GM23338 (cell line): ENCODE results near the gene HSD17B7.

Source experiments
- EZH2 ChIP-seq: fragments of 200-600 bp; sonication (generic); IDR thresholded peaks from one replicate; pipeline ENCODE4 v1.8.0; 2017; ENCODE audit warnings: antibody characterized with exemption, mild to moderate bottlenecking, low read depth; ENCODE audit not compliant: unreplicated experiment
- EZH2phosphoT487 ChIP-seq: fragments of 200-600 bp; sonication (generic); IDR thresholded peaks from one replicate; pipeline ENCODE4 v1.8.1; 2018; ENCODE audit warnings: antibody characterized with exemption; ENCODE audit not compliant: unreplicated experiment
- JUNB ChIP-seq: IDR thresholded peaks from one replicate; pipeline ENCODE4 v1.6.1; 2016; ENCODE audit warnings: antibody characterized with exemption; ENCODE audit not compliant: unreplicated experiment
- POLR2AphosphoS5 ChIP-seq: IDR thresholded peaks from 2 replicates; pipeline ENCODE4 v1.6.1; 2016; ENCODE audit warnings: antibody characterized with exemption, low read depth
- STAT1 ChIP-seq: IDR thresholded peaks from one replicate; pipeline ENCODE4 v1.6.1; 2016; ENCODE audit warnings: antibody characterized with exemption; ENCODE audit not compliant: unreplicated experiment
- ZNF114 ChIP-seq: fragments of 250-450 bp; sonication (Bioruptor Pico); IDR thresholded peaks from 2 replicates; pipeline ENCODE4 v1.5.0; 2020; ENCODE audit warnings: mild to moderate bottlenecking, moderate library complexity
- TF ChIP-seq, protein P1 (sequence below), 2 experiments: fragments of 200-600 bp in 1 of 2; sonication (generic) in 1 of 2; conservative IDR thresholded peaks; 2 replicates each; pipeline versions ENCODE4 v1.5.1 to v1.6.1; 2016 to 2017; ENCODE audit warnings: antibody characterized with exemption in 2 of 2, low read depth in 2 of 2, mild to moderate bottlenecking in 2 of 2, moderate library complexity in 1 of 2
- TF ChIP-seq, protein P2 (sequence below): IDR thresholded peaks from 2 replicates; pipeline ENCODE4 v1.6.1; 2016; ENCODE audit warnings: antibody characterized with exemption
- TF ChIP-seq, protein P3 (sequence below): IDR thresholded peaks from one replicate; pipeline ENCODE4 v1.6.1; 2018; ENCODE audit warnings: antibody characterized with exemption; ENCODE audit not compliant: unreplicated experiment

DNA sequence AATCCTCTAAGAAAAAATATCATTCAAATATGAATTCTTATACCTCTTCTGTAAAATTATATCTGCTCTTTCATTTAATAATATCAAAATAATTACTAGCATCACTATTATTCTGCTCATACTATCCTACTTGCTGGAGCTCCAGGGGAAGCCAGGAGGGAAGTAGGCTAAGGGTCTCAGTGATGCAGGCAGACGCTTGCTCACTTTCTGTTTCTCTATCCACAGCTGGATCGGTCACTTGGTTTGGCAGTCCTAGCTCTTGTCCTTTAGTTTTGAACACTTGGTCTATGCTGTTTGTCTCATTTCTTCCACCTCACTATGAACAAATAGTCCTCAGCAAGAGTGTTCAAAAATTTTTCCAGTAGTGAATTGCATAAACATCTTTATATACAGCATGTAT lies 59.2 kb downstream of the HSD17B7 start:
- TF ChIP-seq, protein P1, sequence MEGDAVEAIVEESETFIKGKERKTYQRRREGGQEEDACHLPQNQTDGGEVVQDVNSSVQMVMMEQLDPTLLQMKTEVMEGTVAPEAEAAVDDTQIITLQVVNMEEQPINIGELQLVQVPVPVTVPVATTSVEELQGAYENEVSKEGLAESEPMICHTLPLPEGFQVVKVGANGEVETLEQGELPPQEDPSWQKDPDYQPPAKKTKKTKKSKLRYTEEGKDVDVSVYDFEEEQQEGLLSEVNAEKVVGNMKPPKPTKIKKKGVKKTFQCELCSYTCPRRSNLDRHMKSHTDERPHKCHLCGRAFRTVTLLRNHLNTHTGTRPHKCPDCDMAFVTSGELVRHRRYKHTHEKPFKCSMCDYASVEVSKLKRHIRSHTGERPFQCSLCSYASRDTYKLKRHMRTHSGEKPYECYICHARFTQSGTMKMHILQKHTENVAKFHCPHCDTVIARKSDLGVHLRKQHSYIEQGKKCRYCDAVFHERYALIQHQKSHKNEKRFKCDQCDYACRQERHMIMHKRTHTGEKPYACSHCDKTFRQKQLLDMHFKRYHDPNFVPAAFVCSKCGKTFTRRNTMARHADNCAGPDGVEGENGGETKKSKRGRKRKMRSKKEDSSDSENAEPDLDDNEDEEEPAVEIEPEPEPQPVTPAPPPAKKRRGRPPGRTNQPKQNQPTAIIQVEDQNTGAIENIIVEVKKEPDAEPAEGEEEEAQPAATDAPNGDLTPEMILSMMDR (conservative IDR thresholded peaks at IDR 0.05; ENCODE audit: low read depth in 2 of 2) = no peak
- TF ChIP-seq, protein P2, sequence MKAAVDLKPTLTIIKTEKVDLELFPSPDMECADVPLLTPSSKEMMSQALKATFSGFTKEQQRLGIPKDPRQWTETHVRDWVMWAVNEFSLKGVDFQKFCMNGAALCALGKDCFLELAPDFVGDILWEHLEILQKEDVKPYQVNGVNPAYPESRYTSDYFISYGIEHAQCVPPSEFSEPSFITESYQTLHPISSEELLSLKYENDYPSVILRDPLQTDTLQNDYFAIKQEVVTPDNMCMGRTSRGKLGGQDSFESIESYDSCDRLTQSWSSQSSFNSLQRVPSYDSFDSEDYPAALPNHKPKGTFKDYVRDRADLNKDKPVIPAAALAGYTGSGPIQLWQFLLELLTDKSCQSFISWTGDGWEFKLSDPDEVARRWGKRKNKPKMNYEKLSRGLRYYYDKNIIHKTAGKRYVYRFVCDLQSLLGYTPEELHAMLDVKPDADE = no peak
- no peak for TF ChIP-seq JUNB
- no peak for TF ChIP-seq EZH2phosphoT487
- no peak for TF ChIP-seq POLR2AphosphoS5
- TF ChIP-seq ZNF114 = no peak
- TF ChIP-seq EZH2 = no peak
- TF ChIP-seq, protein P3, sequence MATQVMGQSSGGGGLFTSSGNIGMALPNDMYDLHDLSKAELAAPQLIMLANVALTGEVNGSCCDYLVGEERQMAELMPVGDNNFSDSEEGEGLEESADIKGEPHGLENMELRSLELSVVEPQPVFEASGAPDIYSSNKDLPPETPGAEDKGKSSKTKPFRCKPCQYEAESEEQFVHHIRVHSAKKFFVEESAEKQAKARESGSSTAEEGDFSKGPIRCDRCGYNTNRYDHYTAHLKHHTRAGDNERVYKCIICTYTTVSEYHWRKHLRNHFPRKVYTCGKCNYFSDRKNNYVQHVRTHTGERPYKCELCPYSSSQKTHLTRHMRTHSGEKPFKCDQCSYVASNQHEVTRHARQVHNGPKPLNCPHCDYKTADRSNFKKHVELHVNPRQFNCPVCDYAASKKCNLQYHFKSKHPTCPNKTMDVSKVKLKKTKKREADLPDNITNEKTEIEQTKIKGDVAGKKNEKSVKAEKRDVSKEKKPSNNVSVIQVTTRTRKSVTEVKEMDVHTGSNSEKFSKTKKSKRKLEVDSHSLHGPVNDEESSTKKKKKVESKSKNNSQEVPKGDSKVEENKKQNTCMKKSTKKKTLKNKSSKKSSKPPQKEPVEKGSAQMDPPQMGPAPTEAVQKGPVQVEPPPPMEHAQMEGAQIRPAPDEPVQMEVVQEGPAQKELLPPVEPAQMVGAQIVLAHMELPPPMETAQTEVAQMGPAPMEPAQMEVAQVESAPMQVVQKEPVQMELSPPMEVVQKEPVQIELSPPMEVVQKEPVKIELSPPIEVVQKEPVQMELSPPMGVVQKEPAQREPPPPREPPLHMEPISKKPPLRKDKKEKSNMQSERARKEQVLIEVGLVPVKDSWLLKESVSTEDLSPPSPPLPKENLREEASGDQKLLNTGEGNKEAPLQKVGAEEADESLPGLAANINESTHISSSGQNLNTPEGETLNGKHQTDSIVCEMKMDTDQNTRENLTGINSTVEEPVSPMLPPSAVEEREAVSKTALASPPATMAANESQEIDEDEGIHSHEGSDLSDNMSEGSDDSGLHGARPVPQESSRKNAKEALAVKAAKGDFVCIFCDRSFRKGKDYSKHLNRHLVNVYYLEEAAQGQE = no peak
- TF ChIP-seq STAT1 = no peak
